Activated CD8-positive, alpha-beta T cell treated with anti-CD3 and anti-CD28 coated beads, Interleukin-2, amount 10 ng/mL, durations not matched to agents 7 days and 5 days (primary cell): ENCODE measurements around the gene SIGLEC11. TPM values are rescaled to one million over a fixed set of nuclear protein-coding genes. Genes with fewer than 3 reads are reported as not detected.
"Not testable (repeated sequence)": the region's sequence is repeated elsewhere in the genome, so short reads cannot be mapped to it uniquely, and the experiment has no call there.

ENCODE experiments used
- ATAC-seq: fragments of 150-1000 bp; cut with Tn5 transposase; one replicate; pipeline ENCODE4 v1.10.0; 2021; ENCODE audit warnings: moderate library complexity
- CTCF ChIA-PET: fragments of 350-600 bp; sonication (Branson Sonifier 250); formaldehyde crosslinking; loops from one replicate; lab custom pipeline; 2021; ENCODE audit warnings: antibody characterized with exemption; lab: Charles Lee
- POLR2A ChIA-PET: fragments of 350-600 bp; sonication (Branson Sonifier 250); formaldehyde crosslinking; loops from one replicate; lab custom pipeline; 2021; ENCODE audit warnings: antibody characterized with exemption; lab: Charles Lee
- DNase-seq: peaks from one replicate; pipeline ENCODE4 v3.0.0-alpha.2; 2020
- H3K27ac Mint-ChIP-seq: one replicate; pipeline ENCODE4 v1.8.0; 2021; ENCODE audit warnings: mild to moderate bottlenecking, mixed read lengths
- H3K27me3 Mint-ChIP-seq: one replicate; pipeline ENCODE4 v1.8.0; 2021; ENCODE audit warnings: low read depth, mixed read lengths
- H3K36me3 Mint-ChIP-seq: one replicate; pipeline ENCODE4 v1.8.0; 2021; ENCODE audit warnings: low read depth, mixed read lengths
- H3K4me1 Mint-ChIP-seq: one replicate; pipeline ENCODE4 v1.8.0; 2021; ENCODE audit warnings: low read depth, mixed read lengths
- H3K4me3 Mint-ChIP-seq: one replicate; pipeline ENCODE4 v1.8.0; 2021; ENCODE audit warnings: mild to moderate bottlenecking, mixed read lengths
- H3K9me3 Mint-ChIP-seq: one replicate; pipeline ENCODE4 v1.8.0; 2022; ENCODE audit warnings: mixed read lengths; ENCODE audit not compliant: insufficient read depth
- total RNA-seq, 2 experiments: library from RNA; stranded (reverse); gene quantifications; one replicate each; pipeline ENCODE4 v1.2.3, GENCODE V29; 2021

SIGLEC11 gene
- total RNA-seq, 2 experiments from 2014 or later: not detected

- H3K4me3 Mint-ChIP-seq, H3K36me3 Mint-ChIP-seq, DNase-seq, H3K27me3 Mint-ChIP-seq, H3K4me1 Mint-ChIP-seq, H3K27ac Mint-ChIP-seq, POLR2A ChIA-PET, H3K9me3 Mint-ChIP-seq, ATAC-seq: not testable (repeated sequence)
- CTCF ChIA-PET: interaction anchor here (1.9 kb wide), 1 partner anchor 21 kb away, joined by 5 read pairs; no protein-coding TSS in a partner anchor
Measured at GRCh38 chr19:49958596-49958995, 2.4 kb downstream of the SIGLEC11 start.

GRCh38 chr19:49958144-49958543 is 2.8 kb downstream of the SIGLEC11 start:
- H3K9me3 Mint-ChIP-seq, H3K27ac Mint-ChIP-seq, H3K36me3 Mint-ChIP-seq, ATAC-seq, H3K27me3 Mint-ChIP-seq, H3K4me3 Mint-ChIP-seq, POLR2A ChIA-PET, DNase-seq: not testable (repeated sequence)
- H3K4me1 Mint-ChIP-seq: peaks cover 12% of the 10 kb centered on the region
- CTCF ChIA-PET: interaction anchor here (1.9 kb wide), 1 partner anchor 20 kb away, joined by 5 read pairs; no protein-coding TSS in a partner anchor

- ChIA-PET POLR2A (no interaction called here), CTCF (interaction anchor here (1.9 kb wide), 1 partner anchor 20 kb away, joined by 5 read pairs; no protein-coding TSS in a partner anchor)
- ATAC-seq (no peak), DNase-seq (no peak)
- H3K27ac Mint-ChIP-seq: no peak overlapping the region
- H3K9me3 Mint-ChIP-seq: no peaks in the 10 kb centered on the region
- H3K27me3 Mint-ChIP-seq: peaks cover 8% of the 10 kb centered on the region
- no peaks in the 10 kb centered on the region for H3K36me3 Mint-ChIP-seq
- H3K4me3 Mint-ChIP-seq: no peak overlapping the region
- H3K4me1 Mint-ChIP-seq: peaks cover 16% of the 10 kb centered on the region
Measured at GRCh38 chr19:49957262-49957915, 3.6 kb downstream of the SIGLEC11 start.

GRCh38 chr19:49956115-49956495 is 4.9 kb downstream of the SIGLEC11 start:
- POLR2A ChIA-PET: no interaction called here
- Mint-ChIP-seq H3K9me3 (no peaks in the 10 kb centered on the region), H3K27ac (no peak overlapping the region), H3K27me3 (peaks cover 8% of the 10 kb centered on the region), H3K36me3 (no peaks in the 10 kb centered on the region), H3K4me1 (peaks cover 16% of the 10 kb centered on the region), H3K4me3 (no peak overlapping the region)
- DNase-seq: no peak
- CTCF ChIA-PET: no interaction called here
- ATAC-seq: no peak

GRCh38 chr19:49954933-49955332 is 6.0 kb downstream of the SIGLEC11 start:
- ATAC-seq (no peak), DNase-seq (no peak)
- Mint-ChIP-seq H3K4me3 (no peak overlapping the region), H3K9me3 (no peaks in the 10 kb centered on the region), H3K27ac (no peak overlapping the region), H3K4me1 (peaks cover 16% of the 10 kb centered on the region), H3K36me3 (no peaks in the 10 kb centered on the region), H3K27me3 (peaks cover 10% of the 10 kb centered on the region)
- CTCF ChIA-PET: interaction anchor here (0.5 to 1.1 kb wide), 3 partner anchors 16 to 21 kb away, joined by 3 read pairs; no protein-coding TSS in a partner anchor
- POLR2A ChIA-PET: no interaction called here

- peaks cover 10% of the 10 kb centered on the region for H3K27me3 Mint-ChIP-seq
- ChIA-PET CTCF (interaction anchor here (1.0 to 2.0 kb wide), 3 partner anchors 15 to 21 kb away, joined by 3 to 10 read pairs (median 3); no protein-coding TSS in a partner anchor), POLR2A (no interaction called here)
- DNase-seq (no peak), ATAC-seq (no peak)
- peaks cover 16% of the 10 kb centered on the region for H3K4me1 Mint-ChIP-seq
- H3K9me3 Mint-ChIP-seq: no peaks in the 10 kb centered on the region
- H3K4me3 Mint-ChIP-seq: no peak overlapping the region
- H3K36me3 Mint-ChIP-seq: no peaks in the 10 kb centered on the region
- H3K27ac Mint-ChIP-seq: no peak overlapping the region
Measured at GRCh38 chr19:49954092-49954829, 6.7 kb downstream of the SIGLEC11 start.

GRCh38 chr19:49953416-49953815 is 7.6 kb downstream of the SIGLEC11 start:
- POLR2A ChIA-PET: no interaction called here
- Mint-ChIP-seq H3K4me3 (no peak overlapping the region), H3K27me3 (peaks cover 10% of the 10 kb centered on the region), H3K4me1 (peaks cover 16% of the 10 kb centered on the region), H3K9me3 (no peaks in the 10 kb centered on the region), H3K36me3 (no peaks in the 10 kb centered on the region), H3K27ac (no peak overlapping the region)
- no peak for ATAC-seq
- DNase-seq: no peak
- CTCF ChIA-PET: interaction anchor here (2.0 kb wide), 1 partner anchor 16 kb away, joined by 10 read pairs; no protein-coding TSS in a partner anchor

- peaks cover 16% of the 10 kb centered on the region for H3K4me1 Mint-ChIP-seq
- H3K27ac Mint-ChIP-seq: no peak overlapping the region
- CTCF ChIA-PET: interaction anchor here (2.0 kb wide), 1 partner anchor 15 kb away, joined by 10 read pairs; no protein-coding TSS in a partner anchor
- H3K36me3 Mint-ChIP-seq: no peaks in the 10 kb centered on the region
- POLR2A ChIA-PET: no interaction called here
- no peak overlapping the region for H3K4me3 Mint-ChIP-seq
- DNase-seq (no peak), ATAC-seq (no peak)
- no peaks in the 10 kb centered on the region for H3K9me3 Mint-ChIP-seq
- H3K27me3 Mint-ChIP-seq: peaks cover 10% of the 10 kb centered on the region
Measured at GRCh38 chr19:49952906-49953305, 8.1 kb downstream of the SIGLEC11 start.

GRCh38 chr19:49952479-49952836 is 8.5 kb downstream of the SIGLEC11 start:
- ChIA-PET POLR2A (no interaction called here), CTCF (interaction anchor here (2.0 kb wide), 1 partner anchor 15 kb away, joined by 10 read pairs; no protein-coding TSS in a partner anchor)
- DNase-seq (no peak), ATAC-seq (no peak)
- Mint-ChIP-seq H3K4me3 (no peak overlapping the region), H3K27ac (no peak overlapping the region), H3K36me3 (no peaks in the 10 kb centered on the region), H3K27me3 (peaks cover 10% of the 10 kb centered on the region), H3K4me1 (peaks cover 16% of the 10 kb centered on the region), H3K9me3 (no peaks in the 10 kb centered on the region)

- Mint-ChIP-seq H3K4me3 (no peak overlapping the region), H3K36me3 (no peaks in the 10 kb centered on the region), H3K4me1 (peaks cover 16% of the 10 kb centered on the region), H3K27me3 (peaks cover 10% of the 10 kb centered on the region), H3K27ac (no peak overlapping the region), H3K9me3 (no peaks in the 10 kb centered on the region)
- ChIA-PET POLR2A (no interaction called here), CTCF (no interaction called here)
- ATAC-seq (no peak), DNase-seq (no peak)
Measured at GRCh38 chr19:49951806-49952478, 9.0 kb downstream of the SIGLEC11 start.

- Mint-ChIP-seq H3K27ac (no peak overlapping the region), H3K27me3 (peaks cover 10% of the 10 kb centered on the region), H3K36me3 (no peaks in the 10 kb centered on the region), H3K4me3 (no peak overlapping the region), H3K4me1 (peaks cover 16% of the 10 kb centered on the region), H3K9me3 (no peaks in the 10 kb centered on the region)
- ChIA-PET POLR2A (interaction anchor here (0.6 kb wide), 1 partner anchor 386 kb away, joined by 4 read pairs; no protein-coding TSS in a partner anchor), CTCF (interaction anchor here (1.1 to 2.3 kb wide), 2 partner anchors 13 to 24 kb away, joined by 4 to 14 read pairs; no protein-coding TSS in a partner anchor)
- ATAC-seq: no peak
- no peak for DNase-seq
Measured at GRCh38 chr19:49950956-49951526, 9.9 kb downstream of the SIGLEC11 start.
